Renal pelvis (tissue), 4 donors: ENCODE measurements around the gene SLFN12. TPM values are rescaled to one million over a fixed set of nuclear protein-coding genes. Genes with fewer than 3 reads are reported as not detected.
A peak's percentile ranks its signal among the peaks of the same experiment; 100 is the strongest.
"Not testable (repeated sequence)": the region's sequence is repeated elsewhere in the genome, so short reads cannot be mapped to it uniquely, and the experiment has no call there.

Source experiments
- DNase-seq: peaks from one replicate; pipeline ENCODE4 v3.0.0-alpha.2; 2013
- polyA plus RNA-seq, 3 donors: library from polyadenylated mRNA; unstranded; fragments of 120-200 nt; gene quantifications; one replicate each; pipeline ENCODE4 v1.2.1, GENCODE V29; 2013; ENCODE audit not compliant: insufficient read length in 3 of 3

Gene SLFN12
- polyA plus RNA-seq, 3 donors = 13.7 to 20.2 (median 14.2) TPM

GRCh38 chr17:35416659-35417058 lies 15.6 kb downstream of the SLFN12 start:
- DNase-seq = no peak

- DNase-seq = not testable (repeated sequence)
These were observed 17.6 kb downstream of the SLFN12 start for GRCh38 chr17:35414707-35415106.

DNA sequence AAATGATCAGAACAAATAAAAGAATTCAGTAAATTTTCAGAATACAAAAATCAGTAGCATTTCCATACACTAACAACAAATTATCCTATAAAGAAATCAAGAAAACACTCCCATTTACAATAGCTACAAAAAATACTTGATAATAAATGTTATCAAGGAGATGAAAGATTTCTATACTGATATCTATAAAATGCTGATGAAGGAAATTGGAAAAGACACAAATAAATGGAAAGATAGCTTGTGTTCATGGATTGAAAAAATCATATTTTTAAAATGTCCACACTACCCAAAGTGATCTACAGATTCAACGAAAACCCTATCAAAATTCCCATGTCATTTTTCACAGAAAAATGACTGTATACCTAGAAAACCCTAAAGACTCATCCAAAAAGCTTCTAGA lies 18.1 kb downstream of the SLFN12 start:
- no peak for DNase-seq

DNA sequence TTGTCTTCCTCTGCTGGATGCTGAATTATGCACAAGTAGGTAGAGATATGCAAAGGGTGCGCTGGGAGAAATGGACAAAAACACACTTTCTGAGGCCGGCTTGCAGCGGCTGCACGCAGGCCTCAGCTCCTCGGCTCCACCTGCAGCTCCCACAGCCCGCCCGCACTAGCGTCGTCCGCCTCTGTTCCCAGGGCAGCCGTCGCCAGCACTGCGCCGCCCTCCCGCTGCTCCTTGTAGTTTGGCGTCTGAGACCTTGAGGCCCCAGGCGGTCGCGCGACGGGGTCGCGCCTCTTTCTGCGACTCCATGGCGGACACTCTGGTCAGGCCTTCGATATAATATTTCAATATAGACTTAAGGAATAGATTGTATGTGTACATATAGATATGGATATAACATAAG lies 24.8 kb downstream of the SLFN12 start:
- no peak for DNase-seq

DNA sequence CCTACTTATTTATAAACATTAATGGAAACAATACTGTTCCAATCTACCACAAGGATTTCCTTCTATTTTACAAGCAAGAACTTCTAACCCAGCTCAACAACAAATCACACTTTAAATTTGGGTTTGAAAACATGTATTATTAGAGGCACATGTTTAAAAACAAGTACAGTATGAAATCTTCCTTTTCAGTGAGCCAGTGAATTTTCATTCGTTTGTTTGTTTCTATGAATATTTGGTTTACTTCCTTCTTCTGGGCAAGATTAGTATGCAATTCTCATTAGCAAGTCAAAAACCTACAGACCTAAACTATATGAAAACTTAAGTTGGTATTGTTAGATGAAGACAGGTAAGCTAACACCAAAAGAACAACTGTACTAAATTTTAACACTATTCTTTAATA lies 25.7 kb downstream of the SLFN12 start:
- DNase-seq = no peak

- DNase-seq = no peak
These were observed 27.9 kb downstream of the SLFN12 start for GRCh38 chr17:35404360-35404759.

GRCh38 chr17:35393783-35394182 lies 38.5 kb downstream of the SLFN12 start:
- DNase-seq = not testable (repeated sequence)

- DNase-seq = no peak
These were observed 41.6 kb downstream of the SLFN12 start for GRCh38 chr17:35390663-35391062.

DNA sequence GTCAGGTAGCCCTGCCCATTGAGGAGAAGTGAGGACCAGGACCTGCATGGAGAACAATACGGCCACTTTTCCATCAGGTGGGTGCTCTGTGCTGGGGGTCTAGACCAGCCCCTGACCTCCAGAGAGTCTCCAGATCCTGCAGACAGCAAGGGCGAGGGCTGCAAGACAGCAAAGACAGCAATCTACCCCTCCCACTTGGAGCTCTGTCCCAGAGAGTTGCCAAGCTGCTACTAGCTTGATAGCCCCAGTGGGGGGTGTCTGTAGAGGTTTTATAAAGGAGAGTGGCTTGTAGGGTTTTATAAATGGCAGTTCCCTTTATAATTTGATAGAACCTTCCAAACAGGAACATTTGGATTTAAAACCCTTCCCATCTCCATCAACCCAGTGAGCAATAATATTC lies 42.1 kb downstream of the SLFN12 start:
- no peak for DNase-seq

- no peak for DNase-seq
These were observed 44.8 kb downstream of the SLFN12 start for GRCh38 chr17:35387496-35387895.

DNA sequence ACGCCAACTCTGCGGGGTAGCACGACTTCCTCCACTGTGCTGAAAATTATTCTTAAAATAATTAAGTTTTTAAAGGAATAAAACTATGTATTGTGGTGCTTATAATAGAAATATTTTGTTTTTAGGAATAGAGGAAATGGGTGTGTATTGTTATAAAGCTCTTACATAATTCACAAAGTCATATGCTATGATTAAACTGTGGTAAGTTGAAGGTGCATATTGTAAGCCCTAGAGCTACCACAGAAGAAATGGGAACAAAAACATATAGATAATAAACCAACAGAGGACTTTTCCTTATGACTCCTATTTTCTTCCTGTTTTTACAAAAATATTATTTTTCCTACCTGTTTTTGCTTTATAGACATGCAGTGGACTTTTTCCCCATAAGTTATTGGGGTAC lies 54.6 kb downstream of the SLFN12 start:
- no peak for DNase-seq

GRCh38 chr17:35377068-35377467 lies 55.2 kb downstream of the SLFN12 start:
- DNase-seq = no peak

DNA sequence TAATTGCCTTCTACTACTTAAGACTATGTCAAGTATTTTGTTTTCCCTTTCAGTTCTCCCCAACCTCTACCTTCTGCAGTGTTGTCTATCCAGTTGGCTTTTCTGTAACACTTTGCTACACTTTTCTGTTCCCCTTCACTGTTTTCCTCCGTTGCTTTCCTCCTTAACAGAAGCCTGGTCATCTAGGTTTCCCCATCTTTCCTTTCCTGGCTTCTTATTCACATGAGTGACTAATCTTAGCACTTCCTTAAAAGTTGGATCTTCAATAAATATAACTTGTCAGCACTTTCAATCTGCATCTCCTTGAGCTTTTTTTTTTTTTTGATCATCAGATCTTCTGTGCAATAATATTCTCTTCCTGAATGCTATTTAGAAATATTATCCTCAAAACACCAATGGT lies 56.1 kb downstream of the SLFN12 start:
- no peak for DNase-seq

GRCh38 chr17:35374766-35375344 lies 57.4 kb downstream of the SLFN12 start:
- DNase-seq = no peak

DNA sequence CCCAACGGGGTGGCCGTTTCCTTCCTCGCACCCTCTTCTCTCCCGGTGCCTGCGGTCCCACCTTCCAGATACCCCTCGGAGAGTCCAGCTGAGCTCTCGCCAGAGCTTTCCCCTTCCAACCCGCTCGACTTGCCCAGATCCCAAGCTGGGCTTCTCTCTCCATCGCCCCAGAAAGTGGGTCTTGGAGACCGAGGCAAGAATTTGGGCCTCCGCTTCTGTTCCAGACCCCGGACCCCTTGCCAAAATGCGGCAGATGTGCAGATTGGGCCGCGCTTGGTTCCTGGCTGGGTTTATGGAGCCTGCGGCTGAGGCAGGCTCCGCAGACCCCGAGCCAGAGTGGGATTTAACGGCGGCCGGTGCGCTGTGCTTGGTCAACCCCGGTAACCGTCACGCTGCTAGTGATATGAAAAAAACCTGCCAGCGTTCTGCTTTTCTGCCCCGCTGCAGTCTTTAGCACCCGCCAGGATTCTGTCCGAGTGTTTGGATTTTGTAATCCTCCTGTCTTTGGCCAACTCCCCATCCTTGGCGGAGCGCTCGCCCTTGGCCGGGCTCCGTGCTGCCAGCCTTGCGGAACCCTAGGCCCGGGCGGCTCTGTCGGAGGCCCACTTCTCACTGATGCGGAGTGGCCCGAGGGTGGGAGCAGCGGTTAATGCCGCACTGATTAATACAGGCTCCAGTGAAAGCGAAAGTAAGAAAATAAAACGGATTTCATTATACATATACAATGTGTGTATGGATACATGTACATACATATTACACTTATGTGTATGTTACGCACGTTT lies 58.1 kb downstream of the SLFN12 start:
- peak; percentile 33 for DNase-seq

DNA sequence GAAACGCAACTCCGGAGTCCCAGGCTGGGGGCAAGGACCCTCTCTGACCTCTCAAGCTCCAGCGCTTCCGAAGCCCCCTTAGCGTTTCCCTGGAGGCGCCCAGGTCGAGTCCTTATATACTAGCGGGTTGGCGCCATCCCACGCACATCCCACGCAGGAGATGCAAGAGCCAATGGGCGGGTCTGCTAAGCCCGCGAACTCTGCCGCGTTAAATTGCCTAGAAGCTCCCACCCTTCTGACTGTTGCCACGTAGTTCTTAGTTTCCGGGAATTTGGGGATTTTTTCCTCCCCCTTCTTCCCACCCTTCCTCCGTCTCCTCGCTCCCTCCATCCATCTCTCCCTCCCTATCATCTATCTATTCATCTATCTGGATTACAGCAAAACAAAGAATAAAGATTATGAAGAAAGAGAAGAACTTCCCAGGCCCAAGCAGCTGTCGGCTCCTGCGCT lies 58.7 kb downstream of the SLFN12 start, which contains the start of gene SLFN11:
SLFN11 (minus strand) TSS at position 88 of the 450 bp plus-strand sequence. CDS start 9,814 bp downstream, outside the sequence.
- DNase-seq = peak; percentile 61

DNA sequence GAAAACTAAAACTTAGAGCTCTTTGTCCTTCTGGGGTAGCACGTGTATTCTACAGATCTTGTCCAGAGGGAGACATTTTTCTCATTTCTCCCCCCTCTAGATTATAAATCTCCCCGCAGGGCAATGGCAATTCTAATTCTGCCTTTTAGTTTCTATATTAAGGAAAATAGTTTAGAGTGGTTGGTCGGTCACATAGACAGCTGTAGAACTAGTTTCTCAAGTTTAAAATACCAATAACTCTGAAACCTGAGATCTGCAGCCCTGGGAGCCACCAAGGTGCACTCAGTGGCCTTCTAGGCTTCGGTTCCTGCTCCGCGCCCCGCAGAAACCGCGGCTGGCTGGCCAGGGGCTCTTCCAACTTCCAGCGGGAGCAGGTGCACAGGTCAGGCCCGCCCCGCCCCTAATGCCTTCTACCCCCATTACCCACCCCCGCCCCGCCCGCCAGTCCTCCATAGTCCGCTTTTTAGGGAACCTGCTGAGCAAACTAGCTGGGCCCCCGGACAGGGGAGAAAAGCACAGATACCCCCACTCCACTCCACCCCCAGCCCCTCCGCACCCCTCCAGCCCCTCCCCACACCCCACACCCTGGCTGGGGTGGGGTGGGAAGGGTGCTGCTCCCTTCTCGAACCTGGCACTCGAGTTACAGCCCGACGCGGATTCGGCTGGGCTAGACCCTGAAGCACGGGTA lies 59.3 kb downstream of the SLFN12 start:
- DNase-seq = no peak

DNA sequence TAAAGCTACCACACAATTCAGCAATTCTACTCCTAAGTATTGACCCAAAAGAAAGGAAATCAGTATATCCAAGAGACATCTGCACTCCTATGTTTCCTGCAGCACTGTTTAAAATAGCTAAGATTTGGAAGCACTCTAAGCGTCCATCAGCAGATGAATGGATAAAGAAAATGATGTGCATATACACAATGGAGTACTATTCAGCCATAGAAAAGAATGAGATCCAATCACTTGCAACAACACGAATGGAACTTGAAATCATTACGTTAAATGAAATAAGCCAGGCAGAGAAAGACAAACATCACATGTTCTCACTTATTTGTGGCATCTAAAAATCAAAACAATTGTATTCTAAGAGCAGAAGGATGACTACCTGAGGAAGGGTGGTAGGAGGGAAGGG lies 60.4 kb downstream of the SLFN12 start:
- DNase-seq = no peak

DNA sequence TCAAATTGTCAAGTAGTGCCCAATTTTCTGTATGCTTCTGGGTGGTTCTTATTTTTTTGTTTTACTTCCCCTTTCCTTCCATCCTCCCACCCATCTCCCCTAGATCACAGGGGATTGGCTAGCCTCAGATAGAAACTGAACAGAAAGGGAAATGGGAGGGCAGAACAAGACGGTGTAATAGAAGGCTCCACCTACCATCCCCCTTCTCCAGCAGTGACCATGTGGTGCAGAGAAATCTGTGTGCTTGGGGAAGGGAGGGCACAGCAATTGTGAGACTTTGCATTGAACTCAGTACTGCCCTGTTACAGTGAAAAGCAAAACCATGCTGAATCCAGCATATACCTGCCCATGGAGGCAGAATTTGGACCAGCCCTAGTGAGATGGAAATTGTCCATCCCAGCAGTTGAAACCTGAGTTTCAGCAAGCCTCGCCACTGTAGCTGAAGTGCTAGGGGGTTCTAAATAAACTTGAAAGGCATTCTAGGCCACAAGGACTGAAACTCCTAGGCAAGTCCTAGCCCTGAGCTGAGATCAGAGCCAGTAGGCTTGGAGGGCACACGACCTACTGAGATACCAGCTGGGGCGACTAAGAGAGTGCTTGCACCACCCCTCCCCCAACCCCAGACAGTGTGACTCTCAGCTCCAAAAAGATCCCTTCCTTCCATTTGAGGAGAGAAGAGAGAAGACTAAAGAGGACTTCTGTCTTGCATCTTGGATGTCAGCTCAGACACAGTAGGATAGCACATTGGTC lies 64.0 kb downstream of the SLFN12 start:
- no peak for DNase-seq

- DNase-seq = no peak
These were observed 71.3 kb downstream of the SLFN12 start for GRCh38 chr17:35361027-35361426.
